Lower leg skin (tissue), 3 donors: ENCODE results near the gene SH3BGR.

ENCODE experiments used
- POLR2A ChIP-seq, 2 donors: fragments of 450-650 bp; IDR thresholded peaks; one replicate each; pipeline ENCODE4 v1.6.1; 2016 to 2017; ENCODE audit warnings: antibody characterized with exemption in 2 of 2, mild to moderate bottlenecking in 1 of 2, moderate library complexity in 1 of 2
- TF ChIP-seq, protein P1 (sequence below), 3 donors: fragments of 450-650 bp; IDR thresholded peaks; one replicate each; pipeline ENCODE4 v1.5.1; 2016; ENCODE audit warnings: antibody characterized with exemption in 3 of 3, mild to moderate bottlenecking in 3 of 3, moderate library complexity in 2 of 3

- TF ChIP-seq, protein P1, sequence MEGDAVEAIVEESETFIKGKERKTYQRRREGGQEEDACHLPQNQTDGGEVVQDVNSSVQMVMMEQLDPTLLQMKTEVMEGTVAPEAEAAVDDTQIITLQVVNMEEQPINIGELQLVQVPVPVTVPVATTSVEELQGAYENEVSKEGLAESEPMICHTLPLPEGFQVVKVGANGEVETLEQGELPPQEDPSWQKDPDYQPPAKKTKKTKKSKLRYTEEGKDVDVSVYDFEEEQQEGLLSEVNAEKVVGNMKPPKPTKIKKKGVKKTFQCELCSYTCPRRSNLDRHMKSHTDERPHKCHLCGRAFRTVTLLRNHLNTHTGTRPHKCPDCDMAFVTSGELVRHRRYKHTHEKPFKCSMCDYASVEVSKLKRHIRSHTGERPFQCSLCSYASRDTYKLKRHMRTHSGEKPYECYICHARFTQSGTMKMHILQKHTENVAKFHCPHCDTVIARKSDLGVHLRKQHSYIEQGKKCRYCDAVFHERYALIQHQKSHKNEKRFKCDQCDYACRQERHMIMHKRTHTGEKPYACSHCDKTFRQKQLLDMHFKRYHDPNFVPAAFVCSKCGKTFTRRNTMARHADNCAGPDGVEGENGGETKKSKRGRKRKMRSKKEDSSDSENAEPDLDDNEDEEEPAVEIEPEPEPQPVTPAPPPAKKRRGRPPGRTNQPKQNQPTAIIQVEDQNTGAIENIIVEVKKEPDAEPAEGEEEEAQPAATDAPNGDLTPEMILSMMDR (IDR thresholded peaks at IDR 0.05) = no peak
- TF ChIP-seq POLR2A (IDR thresholded peaks at IDR 0.05) = no peak
Observed at GRCh38 chr21:39523915-39524314, 72.1 kb downstream of the SH3BGR start.
